Stimulated activated CD4-positive, alpha-beta T cell treated with anti-CD3 and anti-CD28 coated beads, Interleukin-12 subunit alpha, Interleukin-12 subunit beta, amount 100 ng/mL, for 4 hours (primary cell): Measurements from ENCODE around the gene KIF21A.

Experiments used
- DNase-seq: peaks from one replicate; pipeline ENCODE4 v3.0.0-alpha.2; 2020

KIF21A gene

DNA sequence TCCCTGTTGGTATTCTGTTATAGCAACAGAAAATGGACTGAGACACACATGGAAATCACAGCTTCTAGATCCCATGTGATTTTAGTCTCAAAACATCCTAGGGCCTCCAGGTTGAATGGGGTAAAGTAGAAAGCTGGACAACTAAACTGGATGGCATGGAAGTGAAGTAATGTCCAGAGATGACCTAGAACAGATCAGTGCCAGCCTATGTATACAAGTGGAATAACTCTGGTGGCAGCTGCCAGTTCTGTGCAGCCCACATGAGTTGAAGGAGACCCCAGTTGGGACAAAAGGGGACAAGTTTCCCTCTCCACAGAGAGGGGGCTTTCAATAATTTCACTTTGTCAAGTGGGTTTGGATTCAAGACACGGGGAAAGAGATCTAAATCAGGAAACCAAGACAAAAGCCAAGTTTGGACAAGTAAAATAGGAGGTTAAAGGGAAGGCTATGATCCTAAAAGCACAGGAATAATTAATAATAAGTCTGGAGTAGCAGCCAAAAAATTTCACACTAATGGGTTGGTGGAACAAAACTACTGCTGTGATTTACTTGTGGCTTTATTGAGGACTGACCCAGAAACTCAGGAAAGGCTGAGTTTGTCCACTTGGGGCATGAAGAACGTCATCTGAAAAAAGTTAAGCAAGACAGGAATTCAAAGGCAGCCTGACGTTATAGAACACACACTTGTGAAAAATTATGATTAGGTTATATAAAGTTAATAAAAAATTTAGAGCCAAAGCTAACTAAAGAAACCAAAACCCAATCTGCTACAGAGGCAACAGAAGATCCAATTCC, 11.7 kb downstream of the KIF21A start:
- no peak for DNase-seq

DNA sequence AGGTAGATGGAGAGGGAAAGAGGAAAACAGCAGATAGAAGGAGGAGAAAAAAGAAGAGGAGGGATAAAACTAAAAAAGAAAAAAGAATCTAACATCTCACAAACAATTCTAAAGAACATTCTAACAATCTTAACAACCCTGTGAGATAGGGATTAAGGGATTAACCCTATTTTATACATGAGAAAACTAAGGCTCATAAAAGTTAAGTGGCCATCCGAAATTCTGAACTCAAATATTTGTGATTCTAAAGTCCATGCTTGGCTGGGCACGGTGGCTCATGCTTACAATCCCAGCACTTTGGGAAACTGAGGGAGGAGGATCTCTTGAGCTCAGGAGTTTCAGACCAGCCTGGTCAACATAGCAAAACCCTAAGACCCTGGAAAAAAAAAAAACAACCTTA, 13.1 kb downstream of the KIF21A start:
- DNase-seq: no peak

DNA sequence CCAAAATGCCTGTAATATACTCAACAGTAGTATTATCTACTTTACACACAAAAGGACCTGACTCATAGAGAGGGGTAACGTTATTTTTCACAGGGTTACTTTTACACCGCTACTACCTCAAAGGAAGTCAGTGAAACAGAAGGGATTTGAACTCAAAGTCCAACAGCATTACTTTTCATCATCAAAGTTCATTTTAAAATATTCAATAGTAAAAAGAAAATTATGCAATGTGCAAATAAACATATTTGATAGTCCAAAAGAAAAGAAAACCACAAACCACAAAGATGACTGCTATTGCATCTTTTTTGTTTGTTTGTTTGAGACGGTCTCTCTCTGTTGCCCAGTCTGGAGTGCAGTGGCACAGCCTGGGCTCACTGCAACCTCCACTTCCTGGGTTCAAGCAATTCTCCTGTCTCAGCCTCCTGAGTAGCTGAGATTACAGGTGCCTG, 15.5 kb downstream of the KIF21A start:
- no peak for DNase-seq

DNA sequence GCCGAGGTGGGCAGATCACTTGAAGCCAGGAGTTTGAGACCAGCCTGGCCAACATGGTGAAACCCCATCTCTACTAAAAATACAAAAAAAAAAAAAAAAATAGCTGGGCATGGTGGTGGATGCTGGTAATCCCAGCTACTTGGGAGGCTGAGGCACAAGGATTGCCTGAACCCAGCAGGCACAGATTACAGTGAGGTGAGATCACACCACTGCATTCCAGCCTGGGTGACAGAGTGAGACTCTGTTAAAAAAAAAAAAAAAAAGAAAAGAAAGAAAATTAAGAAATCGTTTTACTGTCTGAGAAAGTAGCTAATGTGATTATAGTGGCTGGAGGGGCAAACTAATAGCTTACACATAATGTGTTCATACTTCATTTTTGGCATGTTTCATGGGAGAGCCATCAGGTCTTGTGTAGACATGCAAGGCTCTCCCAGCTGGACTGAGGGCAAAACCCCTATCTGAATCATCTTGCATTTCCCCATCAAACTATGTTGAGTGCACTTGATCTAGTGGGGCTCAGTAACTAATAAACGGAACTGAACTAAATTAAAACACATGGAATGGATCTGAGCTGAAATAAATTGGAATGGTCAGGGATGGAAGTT, 16.2 kb downstream of the KIF21A start:
- no peak for DNase-seq

DNA sequence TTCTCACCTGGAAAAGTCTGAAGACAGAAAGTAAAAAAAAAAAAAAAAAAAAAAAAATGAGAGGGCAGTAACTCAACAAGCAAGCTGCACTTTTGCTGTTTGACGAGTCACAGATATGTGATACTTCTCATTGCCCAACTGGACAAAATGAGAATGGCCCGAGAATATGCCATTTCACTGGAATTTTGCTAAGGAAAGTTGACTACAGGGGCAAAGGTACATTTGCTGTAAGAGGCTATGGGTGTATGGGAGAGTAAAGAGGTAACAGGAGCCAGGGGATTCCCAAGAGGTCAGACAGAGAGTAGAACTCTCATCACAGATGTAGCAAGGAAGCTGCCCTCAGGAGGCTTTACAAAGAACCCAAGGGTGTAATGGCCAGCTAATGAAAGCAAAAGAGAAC, 22.9 kb downstream of the KIF21A start:
- DNase-seq: no peak

DNA sequence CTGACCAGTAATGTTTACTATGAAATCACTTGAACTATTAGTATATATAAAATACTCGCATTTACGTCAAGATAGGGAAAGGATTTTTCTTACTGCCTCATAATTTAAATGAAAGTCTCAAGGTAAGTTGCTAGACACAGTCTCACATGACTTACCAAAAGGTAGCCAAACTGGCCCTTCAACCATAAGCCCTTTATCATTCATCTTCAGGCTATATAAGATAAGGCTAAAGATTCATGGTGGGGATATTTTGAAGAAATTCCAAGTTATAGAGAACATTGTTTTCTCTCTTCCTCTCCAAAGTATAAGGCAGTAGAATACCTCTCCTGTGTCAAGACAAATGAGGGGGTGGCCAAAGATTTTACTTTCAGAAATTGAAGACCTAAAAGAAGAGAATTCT, 23.4 kb downstream of the KIF21A start:
- no peak for DNase-seq

DNA sequence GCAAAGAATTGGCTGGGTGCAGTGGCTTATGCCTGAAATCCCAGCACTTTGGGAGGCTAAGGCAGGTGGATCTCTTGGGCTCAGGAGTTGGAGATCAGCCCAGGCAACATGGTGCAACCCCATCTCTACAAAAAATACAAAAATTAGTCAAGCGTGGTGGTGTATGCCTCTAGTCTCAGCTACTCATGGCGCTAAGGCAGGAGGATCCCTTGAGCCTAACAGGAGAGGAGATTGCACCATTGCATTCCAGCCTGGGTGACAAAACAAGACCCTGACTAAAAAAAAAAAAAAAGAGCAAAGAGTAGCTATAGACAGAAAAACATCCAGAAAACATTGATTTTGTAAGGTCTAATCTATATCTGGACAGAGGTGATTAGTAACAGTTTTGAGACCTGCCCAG, 25.0 kb downstream of the KIF21A start:
- no peak for DNase-seq

DNA sequence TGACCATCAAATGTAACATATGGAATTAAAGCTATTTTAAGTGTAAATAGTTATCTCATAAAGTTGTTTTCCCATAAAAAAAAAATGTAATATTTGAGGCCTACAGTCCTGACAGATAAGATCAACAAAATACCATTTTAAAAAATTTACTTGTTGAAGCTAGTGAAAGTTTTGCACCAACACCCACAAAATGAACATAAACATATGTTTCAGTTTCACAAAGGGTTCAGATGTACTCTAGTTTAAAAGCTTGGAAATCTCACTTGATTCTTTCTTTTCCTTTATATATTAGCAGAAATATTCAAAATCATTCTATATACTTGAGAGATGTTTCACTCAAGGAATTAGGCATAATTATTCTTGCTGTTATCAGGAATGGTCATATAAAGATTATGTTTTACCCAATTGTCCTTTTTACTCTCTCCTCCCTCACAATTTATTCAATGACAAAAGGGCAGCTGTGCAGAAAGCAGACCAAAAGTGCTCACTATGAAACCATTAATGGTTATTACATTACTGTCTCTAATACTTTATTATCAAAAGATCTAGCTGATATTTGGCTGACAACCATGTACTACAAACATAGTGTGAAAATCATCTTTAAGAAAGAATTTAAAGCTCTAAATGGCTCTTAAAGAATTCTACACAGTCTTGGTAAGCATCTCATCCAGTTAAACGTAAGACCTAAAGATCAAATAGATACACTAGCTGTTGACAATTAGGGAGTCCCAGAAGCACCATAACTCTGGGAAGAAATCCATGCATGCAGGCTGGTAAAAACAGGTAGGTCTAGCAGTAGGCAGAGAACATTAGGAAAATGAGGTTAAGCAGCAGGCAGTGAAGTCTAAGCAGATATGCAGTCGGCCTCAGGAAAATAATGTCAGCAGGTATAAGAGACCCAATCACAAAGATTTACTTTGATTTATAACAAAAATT, 28.8 kb downstream of the KIF21A start:
- no peak for DNase-seq

DNA sequence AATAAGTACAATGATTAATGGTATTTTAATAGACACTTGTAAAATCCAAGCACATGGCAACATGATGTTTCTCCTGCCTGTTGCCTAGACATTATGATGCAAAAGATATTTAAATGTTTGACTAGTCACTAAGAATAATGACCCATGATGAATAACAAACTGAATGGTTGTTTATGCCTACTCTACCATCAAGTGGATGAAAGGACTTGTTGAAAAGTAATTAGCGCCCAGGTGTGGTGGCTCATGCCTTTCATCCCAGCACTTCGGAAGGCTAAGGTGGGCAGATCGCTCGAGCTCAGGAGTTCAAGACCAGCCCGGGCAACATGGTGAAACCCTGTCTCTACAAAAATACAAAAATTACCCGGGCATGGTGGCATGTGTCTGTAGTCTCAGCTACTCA, 30.7 kb downstream of the KIF21A start:
- DNase-seq: no peak

DNA sequence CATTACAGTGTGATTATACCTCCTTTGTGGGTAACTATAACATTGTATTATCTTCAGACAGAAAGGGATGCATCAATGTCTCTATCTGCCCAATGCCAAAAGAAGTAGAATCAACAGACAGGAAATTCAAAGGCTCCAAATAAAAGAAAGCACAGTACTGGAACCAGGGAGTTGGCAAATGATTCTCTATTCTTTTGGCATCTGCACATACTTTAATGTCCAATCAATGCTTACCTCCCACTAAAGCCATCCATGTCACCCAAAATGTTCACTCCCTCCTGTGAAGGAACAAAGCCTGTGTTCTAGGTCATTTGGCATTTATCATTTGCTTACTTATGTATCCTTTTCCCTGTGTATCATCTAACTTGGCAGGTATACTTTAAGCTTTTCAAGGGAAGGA, 36.7 kb downstream of the KIF21A start:
- no peak for DNase-seq

DNA sequence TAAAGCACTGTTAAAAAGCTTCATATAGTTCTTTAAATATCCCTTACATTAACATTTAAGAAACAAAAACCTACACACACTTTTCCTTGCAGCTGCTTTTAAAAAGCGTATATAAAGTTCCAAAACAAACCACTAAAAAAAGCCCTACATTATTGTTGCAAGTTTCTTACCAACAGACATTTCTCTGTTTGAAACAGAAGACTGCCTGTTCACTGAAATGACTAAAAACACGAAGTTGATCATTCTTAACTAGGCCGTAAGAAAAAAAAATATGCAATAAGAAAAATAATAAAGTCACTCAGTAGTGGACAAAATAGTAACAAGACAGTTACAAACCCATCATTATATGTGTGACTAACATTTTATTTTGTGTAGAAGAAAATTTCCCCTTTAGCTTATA, 37.3 kb downstream of the KIF21A start:
- DNase-seq: no peak

DNA sequence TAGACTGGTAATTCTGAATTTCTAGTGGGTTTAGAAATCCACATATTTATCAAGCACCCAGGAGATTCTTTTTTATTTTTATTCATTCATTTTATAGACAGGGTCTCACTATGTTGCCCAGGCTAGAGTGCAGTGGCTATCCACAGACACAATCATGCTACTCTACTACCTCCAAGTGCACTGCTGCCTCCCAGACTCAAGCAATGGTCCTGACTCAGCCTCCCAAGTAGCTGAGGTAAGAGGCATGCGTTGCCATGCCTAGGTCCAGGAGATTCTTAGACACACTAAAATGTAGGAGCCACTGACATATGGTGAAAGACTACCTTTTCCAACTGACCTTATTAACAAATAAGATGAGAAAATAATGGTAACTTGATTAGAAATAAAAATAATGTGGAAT, 38.9 kb downstream of the KIF21A start:
- DNase-seq: no peak

DNA sequence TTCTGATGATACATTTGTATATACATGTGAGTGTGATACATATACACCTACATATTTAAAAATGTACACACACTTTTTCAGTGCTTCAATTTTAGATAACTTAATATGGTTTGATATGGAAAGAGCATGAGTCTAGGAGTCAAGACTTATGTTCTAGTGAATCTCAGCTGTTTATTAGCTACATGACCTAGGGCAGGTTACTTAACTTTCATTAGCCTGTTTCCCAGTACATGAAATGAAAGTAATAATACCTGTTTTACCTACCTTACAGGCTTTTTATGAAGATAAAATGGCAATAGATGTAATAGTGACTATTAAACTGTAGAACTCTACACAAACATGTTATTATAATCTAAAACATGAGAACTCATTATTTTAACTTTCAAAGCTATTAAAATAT, 39.5 kb downstream of the KIF21A start:
- DNase-seq: no peak

DNA sequence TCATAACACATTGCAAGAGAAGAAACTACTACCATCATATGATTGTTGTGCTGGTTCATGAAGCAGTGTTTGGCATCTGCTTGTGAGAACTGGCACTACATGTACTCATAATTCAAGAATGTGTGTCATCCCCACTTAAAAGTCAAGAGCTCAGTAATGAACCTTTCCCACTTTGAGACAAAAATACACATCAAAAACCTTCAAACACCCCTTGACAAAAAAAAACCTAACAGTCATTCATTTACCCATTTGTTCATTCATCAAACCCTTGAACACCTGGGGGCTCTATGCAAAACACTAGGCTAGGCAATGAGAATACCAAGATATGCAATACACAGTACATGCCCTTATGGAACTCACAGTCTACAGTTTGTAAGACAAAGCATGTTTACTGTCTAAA, 40.0 kb downstream of the KIF21A start:
- DNase-seq: no peak

DNA sequence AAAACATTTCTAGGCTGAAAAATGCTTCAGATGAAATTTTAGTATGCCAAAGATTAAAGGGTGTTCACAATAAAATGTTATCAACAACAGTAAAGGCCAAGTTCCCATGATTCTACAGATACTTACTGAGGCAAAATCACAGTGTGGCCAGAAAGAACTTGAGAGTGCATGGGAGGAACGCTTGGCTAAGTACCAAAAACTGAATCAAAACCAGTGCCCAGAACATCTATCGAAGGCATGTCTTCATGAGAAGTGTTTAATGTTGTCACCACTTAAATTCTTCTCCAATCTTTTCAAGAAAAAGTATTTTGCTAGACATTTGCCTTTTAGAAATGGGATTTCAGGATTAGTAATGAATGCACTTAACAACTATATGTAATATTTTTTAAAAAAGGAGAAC, 41.5 kb downstream of the KIF21A start:
- DNase-seq: no peak

DNA sequence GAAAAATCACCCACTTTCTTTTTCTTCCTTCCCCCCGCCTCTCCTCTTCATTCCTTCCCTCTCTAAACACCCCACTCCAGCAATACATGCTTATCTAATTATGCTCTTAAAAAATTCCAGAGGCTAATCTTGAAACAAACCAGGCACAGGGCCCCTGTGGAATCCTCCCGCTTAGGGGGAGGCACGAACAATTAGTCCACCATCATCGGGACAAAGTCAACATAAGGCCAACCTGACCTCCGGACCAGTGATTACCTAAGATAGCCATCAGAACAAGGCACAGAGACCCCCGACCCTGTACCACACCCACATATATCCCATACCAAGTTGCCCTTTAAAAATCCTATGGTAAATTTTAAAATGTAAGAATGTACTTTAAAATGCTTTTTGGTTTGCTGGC, 47.1 kb downstream of the KIF21A start:
- DNase-seq: no peak

DNA sequence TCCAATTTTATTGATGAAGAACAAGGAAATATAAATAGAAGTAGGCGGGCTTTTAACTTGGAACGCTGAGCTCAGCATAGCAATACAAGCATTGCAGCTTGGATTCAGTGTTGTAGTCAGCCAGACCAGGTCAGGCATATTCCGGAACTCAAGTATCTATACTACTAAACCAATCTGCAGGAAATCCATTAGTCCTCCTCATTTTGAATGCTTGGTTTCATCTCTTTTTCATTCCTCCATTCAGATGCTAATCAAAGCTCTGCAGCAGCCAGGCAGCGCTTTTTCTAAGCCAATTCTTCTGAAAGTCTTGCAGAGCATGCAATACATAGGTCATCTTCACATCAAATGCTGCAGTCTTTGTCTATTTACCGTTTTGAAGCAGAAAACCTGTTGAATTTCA, 49.0 kb downstream of the KIF21A start:
- no peak for DNase-seq

DNA sequence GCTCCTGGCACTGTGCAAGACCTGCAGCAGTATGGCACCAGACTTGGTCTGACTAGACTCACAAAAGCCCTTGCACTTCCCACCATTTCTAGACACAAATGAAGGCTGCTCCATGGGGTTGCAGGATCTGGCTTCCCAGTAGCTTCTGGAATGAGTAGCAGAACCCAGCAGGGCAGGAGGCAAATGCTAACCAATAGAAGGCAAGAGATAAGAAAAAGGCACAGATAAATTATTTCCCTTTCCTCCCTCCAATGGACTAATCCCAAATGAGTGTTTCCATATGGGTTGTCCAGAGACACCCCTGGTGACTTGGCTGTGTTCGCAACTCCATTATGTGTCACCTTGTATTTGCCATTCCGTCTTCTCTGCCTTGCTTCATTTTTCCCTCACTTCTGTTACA, 49.7 kb downstream of the KIF21A start:
- DNase-seq: no peak

DNA sequence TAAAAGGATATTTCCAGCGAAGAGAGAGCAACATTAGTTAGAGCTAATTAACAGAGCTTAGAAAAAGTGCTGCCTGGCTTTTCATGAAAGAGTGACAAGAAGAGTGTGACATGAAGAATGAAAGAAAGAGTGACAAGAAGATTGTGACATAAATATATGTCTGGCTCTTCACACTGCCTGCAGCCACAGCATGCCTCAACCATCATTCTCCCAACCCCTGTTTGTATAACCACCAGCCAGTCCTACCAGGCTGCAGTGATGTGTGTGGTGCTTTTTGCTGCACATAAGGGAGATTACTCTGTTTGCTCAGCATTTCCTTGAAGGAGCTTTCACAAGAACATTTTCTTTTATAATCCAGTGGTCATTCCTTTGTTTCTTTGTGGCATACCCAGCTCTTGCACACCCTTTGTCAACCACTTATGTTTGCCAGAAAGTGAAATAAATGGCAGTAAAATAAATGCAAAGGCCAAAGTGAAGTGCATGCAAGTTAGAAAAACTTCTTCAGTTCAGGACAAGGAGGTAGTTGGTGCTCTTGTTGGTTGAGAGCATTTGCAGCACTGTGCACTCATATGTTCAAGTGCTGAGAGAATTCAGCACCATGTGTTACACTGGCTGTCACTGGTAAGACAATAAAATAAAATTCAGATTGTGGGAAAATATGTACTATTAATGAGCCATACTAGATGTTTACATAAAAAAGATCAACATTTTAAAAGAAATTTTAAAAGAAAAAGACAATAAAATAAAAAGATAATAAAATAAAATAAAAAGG, 50.6 kb downstream of the KIF21A start:
- DNase-seq: no peak

DNA sequence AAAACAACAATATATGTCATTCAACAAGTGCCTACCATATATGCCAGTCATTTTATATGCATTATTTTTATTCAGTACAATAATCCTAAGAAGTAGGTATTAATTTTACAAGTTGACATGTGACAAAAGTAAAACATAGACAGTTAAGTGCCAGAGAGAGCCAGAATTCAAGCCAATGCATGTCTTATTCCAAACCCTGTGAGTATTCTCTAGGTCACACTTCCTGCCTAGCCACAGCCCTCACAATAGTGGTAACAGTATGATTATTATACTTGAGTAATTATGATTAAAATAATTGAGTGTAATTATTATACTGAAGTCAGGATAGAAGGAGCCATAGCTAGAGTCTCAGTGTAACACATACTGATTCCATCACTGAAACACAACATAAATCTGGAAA, 52.2 kb downstream of the KIF21A start:
- no peak for DNase-seq

DNA sequence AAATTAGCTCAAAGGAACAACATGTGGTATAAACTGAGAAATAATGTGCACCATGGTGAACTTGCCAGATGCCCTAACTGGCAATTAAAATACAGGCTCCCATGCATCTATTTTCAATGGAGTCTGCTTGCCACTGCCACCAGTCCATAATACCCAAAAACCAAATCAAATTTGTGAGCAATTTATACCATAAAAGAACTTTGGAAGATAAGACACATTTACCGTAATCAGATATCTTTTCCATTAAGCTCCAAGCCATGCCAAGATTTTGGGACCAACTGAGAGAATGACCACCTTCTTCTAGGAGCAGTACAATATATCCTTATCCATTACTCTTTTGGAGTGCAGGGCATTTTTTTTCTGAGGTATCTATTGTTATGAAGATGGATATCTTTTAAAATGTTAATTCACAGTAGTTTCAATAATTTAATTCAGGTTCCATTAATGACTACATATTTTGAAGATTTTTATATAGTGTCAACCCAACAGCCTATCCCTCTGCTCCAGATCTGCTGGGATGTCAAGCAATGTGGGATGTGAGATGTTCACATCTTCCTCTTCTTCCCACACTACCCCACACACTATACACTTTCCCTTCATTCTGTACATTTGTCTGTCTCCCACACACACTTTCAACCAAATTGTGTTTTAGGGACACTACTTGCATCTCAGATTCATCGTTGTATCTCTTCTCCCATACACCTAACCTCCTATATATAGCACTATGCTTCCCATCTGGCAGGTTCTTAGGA, 53.3 kb downstream of the KIF21A start:
- DNase-seq: no peak

DNA sequence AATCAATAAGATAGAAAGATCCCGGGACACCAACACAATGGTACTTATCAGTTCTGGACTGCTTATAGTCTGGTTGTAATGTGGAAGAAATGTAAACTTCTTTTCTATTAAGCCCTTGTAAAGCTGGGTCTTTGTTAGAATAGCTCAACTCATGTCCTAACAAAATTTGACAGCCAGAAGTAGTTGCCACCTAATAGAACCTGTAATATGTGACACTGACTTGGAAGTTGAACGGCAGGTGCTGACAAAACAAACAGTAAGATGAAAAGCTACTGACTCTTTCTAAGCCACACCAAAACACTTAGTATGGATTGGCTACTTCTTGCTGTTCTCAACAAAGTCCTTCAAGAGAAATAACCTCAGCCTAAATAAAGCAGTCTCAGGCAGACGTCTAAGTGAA, 56.6 kb downstream of the KIF21A start:
- no peak for DNase-seq
